Neural progenitor cell (in vitro differentiated cells): ENCODE measurements around the gene WWTR1.

ENCODE experiments used
- CTCF ChIP-seq: fragments of 200-600 bp; sonication (generic); IDR thresholded peaks from 2 replicates; pipeline ENCODE4 v1.5.1; 2017; ENCODE audit warnings: antibody characterized with exemption, mild to moderate bottlenecking
- EZH2 ChIP-seq: fragments of 200-600 bp; sonication (generic); IDR thresholded peaks from 2 replicates; pipeline ENCODE4 v1.6.1; 2017; ENCODE audit warnings: antibody characterized with exemption, mild to moderate bottlenecking, moderate library complexity

GRCh38 chr3:149647812-149648211 lies 10.0 kb downstream of the WWTR1 start:
- TF ChIP-seq CTCF, result no peak
- no peak for TF ChIP-seq EZH2
